ENCODE data around the gene LYST. TPM values are rescaled to one million over a fixed set of nuclear protein-coding genes. Genes with fewer than 3 reads are reported as not detected.

The LYST gene
- total and polyA plus RNA-seq, 12 donors, result 6.7 to 48.0 (median 19.0) TPM

GRCh38 chr1:235637756-235638534, 228.8 kb downstream of the LYST start:
- DNase-seq, result peak in 1 of 7 donors; percentile 17
- no peak for TF ChIP-seq POLR2A (IDR thresholded peaks at IDR 0.05)
- TF ChIP-seq CTCF (IDR thresholded peaks at IDR 0.05), result no peak
- Histone ChIP-seq H3K4me1 (replicated peaks in 1 of 2) (peaks cover 0 to 4% of the 10 kb centered on the region in 2 donors), H3K36me3 (replicated peaks in 1 of 2) (no peaks in the 10 kb centered on the region), H3K27me3 (no peaks in the 10 kb centered on the region), H3K4me3 (no peak overlapping the region), H3K27ac (no peak overlapping the region), H3K9me3 (replicated peaks in 1 of 3) (no peaks in the 10 kb centered on the region)
- 80 to 94% (median 86%) methylated on average over 9 to 10 of the region's 10 CpGs for WGBS, 4 donors
- intact Hi-C loops (cut with DNase I), result no loop called here

GRCh38 chr1:235635938-235636662, 230.6 kb downstream of the LYST start:
- WGBS, 4 donors, result 68 to 82% (median 78%) methylated on average over 6 to 12 of the region's 12 CpGs
- Histone ChIP-seq H3K27ac (no peak overlapping the region), H3K36me3 (replicated peaks in 1 of 2) (no peaks in the 10 kb centered on the region), H3K4me1 (replicated peaks in 1 of 2) (peaks cover 0 to 4% of the 10 kb centered on the region in 2 donors), H3K27me3 (no peaks in the 10 kb centered on the region), H3K9me3 (replicated peaks in 1 of 3) (no peaks in the 10 kb centered on the region), H3K4me3 (no peak overlapping the region)
- intact Hi-C loops (cut with DNase I), result no loop called here
- no peak for TF ChIP-seq CTCF (IDR thresholded peaks at IDR 0.05)
- TF ChIP-seq POLR2A (IDR thresholded peaks at IDR 0.05), result no peak
- no peak for DNase-seq

GRCh38 chr1:235632506-235633401, 234.0 kb downstream of the LYST start:
- H3K4me3 ChIP-seq, result peak overlapping the region in 1 of 4 donors; percentile 11
- peaks cover 0 to 4% of the 10 kb centered on the region in 2 donors for H3K4me1 ChIP-seq (replicated peaks in 1 of 2)
- no peaks in the 10 kb centered on the region for H3K36me3 ChIP-seq (replicated peaks in 1 of 2)
- H3K27ac ChIP-seq, result peak overlapping the region in 1 of 5 donors; percentile 42
- DNase-seq, result peak in 1 of 7 donors; percentile 16
- no peaks in the 10 kb centered on the region for H3K9me3 ChIP-seq (replicated peaks in 1 of 3)
- 28 to 38% (median 34%) methylated on average over 14 of the region's 14 CpGs for WGBS, 4 donors
- intact Hi-C loops (cut with DNase I), result no loop called here
- H3K27me3 ChIP-seq, result no peaks in the 10 kb centered on the region
- TF ChIP-seq POLR2A (IDR thresholded peaks at IDR 0.05), result no peak
- no peak for TF ChIP-seq CTCF (IDR thresholded peaks at IDR 0.05)

DNA sequence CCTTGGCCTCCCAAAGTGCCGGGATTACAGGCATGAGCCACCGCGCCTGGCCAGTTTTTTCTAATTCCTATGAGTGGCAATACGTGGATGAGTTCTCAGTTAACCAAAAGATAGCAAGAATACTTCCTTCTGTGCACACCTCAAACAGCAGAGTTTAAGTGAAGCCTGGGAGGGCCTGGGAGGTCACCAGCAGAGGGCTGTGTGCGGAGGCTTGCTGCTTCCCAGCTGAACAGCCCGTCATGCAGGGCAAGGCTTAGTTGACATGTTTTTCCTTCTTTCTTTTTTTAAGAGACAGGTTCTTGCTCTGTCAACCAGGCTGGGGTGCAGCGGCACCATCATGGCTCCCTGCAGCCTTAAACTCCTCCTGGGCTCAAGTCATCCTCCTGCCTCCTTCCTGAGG, 234.9 kb downstream of the LYST start:
- peaks cover 0 to 4% of the 10 kb centered on the region in 2 donors for H3K4me1 ChIP-seq (replicated peaks in 1 of 2)
- WGBS, 4 donors, result 85 to 89% (median 87%) methylated on average over 6 to 7 of the region's 7 CpGs
- no peak overlapping the region for H3K4me3 ChIP-seq
- DNase-seq, result no peak
- TF ChIP-seq POLR2A (IDR thresholded peaks at IDR 0.05) (no peak), CTCF (IDR thresholded peaks at IDR 0.05) (no peak)
- H3K27me3 ChIP-seq, result no peaks in the 10 kb centered on the region
- no peaks in the 10 kb centered on the region for H3K36me3 ChIP-seq (replicated peaks in 1 of 2)
- intact Hi-C loops (cut with DNase I), result no loop called here
- H3K9me3 ChIP-seq (replicated peaks in 1 of 3), result no peaks in the 10 kb centered on the region
- H3K27ac ChIP-seq, result no peak overlapping the region
